Stimulated activated CD4-positive, alpha-beta T cell treated with anti-CD3 and anti-CD28 coated beads, Interleukin-12 subunit alpha, Interleukin-12 subunit beta, amount 100 ng/mL, for 24 hours (primary cell): Measurements from ENCODE around the gene SNRNP25.
A peak's percentile ranks its signal among the peaks of the same experiment; 100 is the strongest.

Experiments used
- DNase-seq, 2 experiments: peaks; one replicate each; pipeline ENCODE4 v3.0.0-alpha.2; 2020; ENCODE audit warnings: low read depth in 2 of 2

The SNRNP25 gene

GRCh38 chr16:77273-77806 lies 23.7 kb downstream of the SNRNP25 start:
- DNase-seq: peak in 1 of 2 experiments; percentile 33

- peak; percentile 63 to 81 for DNase-seq
Measured at GRCh38 chr16:77807-78443, 24.3 kb downstream of the SNRNP25 start, which contains the start of gene MPG. TSS of gene MPG (plus strand) at chr16:78225. CDS start at chr16:78310, 85 bp downstream.

- DNase-seq: no peak
Measured at GRCh38 chr16:78444-79150, 25.0 kb downstream of the SNRNP25 start.

- DNase-seq: no peak
Measured at GRCh38 chr16:79151-80054, 25.8 kb downstream of the SNRNP25 start.

- no peak for DNase-seq
Measured at GRCh38 chr16:83060-83603, 29.5 kb downstream of the SNRNP25 start.

- DNase-seq: no peak
Measured at GRCh38 chr16:83781-84615, 30.4 kb downstream of the SNRNP25 start.

GRCh38 chr16:84718-85406 lies 31.2 kb downstream of the SNRNP25 start:
- DNase-seq: peak; percentile 26 to 43

GRCh38 chr16:85407-85782 lies 31.8 kb downstream of the SNRNP25 start:
- no peak for DNase-seq

- DNase-seq: no peak
Measured at GRCh38 chr16:85865-86264, 32.2 kb downstream of the SNRNP25 start.

- no peak for DNase-seq
Measured at GRCh38 chr16:86483-86952, 32.9 kb downstream of the SNRNP25 start.

- DNase-seq: no peak
Measured at GRCh38 chr16:88613-89012, 35.0 kb downstream of the SNRNP25 start.

GRCh38 chr16:89391-90302 lies 36.0 kb downstream of the SNRNP25 start:
- no peak for DNase-seq

GRCh38 chr16:91484-91883 lies 37.9 kb downstream of the SNRNP25 start:
- no peak for DNase-seq

GRCh38 chr16:92431-93339 lies 39.1 kb downstream of the SNRNP25 start:
- no peak for DNase-seq

- no peak for DNase-seq
Measured at GRCh38 chr16:94918-95265, 41.3 kb downstream of the SNRNP25 start.

GRCh38 chr16:96935-97381 lies 43.3 kb downstream of the SNRNP25 start:
- DNase-seq: peak; percentile 68 to 82

- DNase-seq: no peak
Measured at GRCh38 chr16:97822-98221, 44.2 kb downstream of the SNRNP25 start.

GRCh38 chr16:100989-101388 lies 47.4 kb downstream of the SNRNP25 start:
- DNase-seq: no peak
